DMS153 treated with DMSO at 0.1 percent for 48 hours (cell line): ENCODE results near the gene MEPCE.
A peak's percentile ranks its signal among the peaks of the same experiment; 100 is the strongest.

ENCODE experiments used
- DNase-seq: peaks from one replicate; lab custom pipeline; 2025; ENCODE audit not compliant: unreplicated experiment; lab: John Stamatoyannopoulos, UW

Gene MEPCE

DNA sequence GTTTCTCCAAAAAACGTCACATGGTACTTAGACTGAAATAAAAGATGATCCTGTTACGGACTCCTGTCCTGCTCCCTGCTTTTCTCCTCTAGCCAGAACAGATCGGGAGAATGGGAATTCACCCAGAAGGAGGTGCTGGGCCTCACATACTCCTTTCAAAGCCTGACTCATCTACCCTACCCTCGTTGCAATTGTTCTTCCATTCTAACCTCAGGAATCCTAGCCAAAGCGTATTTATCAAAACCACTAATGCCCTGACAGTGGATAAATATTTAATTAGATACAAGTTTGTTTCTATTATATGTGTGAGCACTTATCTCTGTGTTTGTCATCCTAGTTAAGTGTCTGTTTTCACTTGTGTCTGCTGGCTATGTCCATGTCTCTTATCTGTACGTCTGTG lies 22.9 kb upstream of the MEPCE start:
- DNase-seq = no peak

DNA sequence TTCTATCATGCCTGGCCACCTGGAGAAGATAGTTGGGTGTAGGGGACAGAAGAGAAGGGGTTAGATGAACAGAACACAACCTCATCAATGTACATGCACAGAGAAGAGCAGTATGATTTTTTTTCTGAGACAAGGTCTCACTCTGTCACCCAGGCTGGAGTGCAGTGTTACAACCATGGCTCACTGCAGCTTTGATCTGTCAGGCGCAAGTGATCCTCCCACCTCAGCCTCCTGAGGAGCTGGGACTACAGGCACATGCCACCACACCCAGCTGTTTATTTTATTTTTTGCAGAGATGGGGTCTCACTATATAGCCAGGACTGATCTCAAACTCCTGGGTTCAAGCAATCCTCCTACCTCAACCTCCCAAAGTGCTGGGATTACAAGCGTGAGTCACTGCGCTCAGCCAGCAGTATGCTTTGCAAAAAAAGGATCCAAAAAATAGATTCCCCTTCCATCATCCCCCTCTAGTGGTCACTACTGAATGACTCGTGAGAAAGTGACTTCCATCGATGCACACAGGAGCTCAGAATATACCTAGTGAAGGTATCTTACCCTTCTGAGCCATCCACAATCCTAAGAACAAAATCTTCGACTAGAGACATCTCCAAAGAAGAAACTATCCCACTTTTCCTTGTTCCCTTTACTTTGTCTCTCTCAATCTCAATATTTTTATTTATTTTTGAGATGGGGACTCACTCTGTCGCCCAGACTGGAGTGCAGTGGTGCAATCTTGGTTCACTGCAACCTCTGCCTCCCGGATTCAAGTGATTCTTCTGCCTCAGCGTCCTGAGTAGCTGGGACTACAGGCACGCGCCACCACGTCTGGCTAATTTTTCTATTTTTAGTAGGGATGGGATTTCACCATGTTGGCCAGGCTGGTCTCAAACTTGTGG lies 22.1 kb upstream of the MEPCE start:
- peak; percentile 3 for DNase-seq

DNA sequence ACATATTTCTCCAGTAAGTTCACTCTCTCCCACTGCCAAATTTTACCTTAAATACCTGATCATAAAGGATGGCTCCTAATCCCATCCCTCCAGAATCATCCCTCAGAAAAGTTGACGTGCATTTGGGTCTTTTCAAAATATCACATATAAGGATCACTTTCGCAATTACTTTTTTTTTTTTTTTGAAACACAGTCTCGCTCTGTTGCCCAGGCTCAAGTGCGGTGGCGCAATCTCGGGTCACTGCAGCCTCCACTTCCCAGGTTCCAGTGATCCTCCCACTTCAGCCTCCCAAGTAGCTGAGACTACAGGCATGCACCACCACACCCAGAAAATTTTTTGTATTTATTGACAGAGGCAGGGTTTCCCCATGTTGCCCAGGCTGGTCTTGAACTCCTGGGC lies 18.5 kb upstream of the MEPCE start:
- no peak for DNase-seq

DNA sequence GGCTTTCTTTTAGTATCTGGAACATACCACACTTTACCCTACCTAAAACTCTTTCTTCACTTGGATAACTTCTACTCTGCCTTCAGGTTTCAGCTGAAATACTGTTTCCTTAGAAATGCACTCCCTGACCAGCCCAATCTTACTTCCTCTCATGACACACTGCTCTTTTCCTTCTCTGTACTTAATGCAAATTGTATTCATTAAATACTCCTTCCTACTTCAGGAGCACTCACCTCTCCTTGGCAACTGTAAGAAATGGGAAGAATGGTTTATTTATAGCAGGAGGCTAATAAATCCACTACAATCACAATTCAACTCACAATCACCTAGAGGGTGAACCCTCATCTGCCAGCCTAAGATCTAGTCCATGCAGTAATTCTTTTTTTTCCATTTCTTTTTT lies 16.3 kb upstream of the MEPCE start:
- DNase-seq = no peak

DNA sequence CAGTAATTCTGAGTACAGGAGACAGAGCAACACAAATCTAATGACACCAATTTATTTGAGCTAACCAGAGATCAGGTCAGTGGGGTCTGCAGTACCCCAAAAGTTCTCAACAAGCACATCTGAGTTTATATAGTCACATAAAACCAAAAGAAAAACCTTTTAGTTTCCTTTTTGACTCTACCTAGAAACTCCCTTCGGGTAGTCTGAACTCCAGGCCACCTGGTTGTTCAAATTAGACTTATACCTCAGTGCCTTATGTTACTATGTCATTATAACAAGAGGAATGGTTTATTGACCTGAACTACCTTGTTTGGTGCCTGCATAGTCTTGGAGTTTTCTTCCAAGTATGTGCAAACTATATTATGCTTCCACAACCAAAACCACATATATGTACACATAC lies 15.7 kb upstream of the MEPCE start:
- no peak for DNase-seq

DNA sequence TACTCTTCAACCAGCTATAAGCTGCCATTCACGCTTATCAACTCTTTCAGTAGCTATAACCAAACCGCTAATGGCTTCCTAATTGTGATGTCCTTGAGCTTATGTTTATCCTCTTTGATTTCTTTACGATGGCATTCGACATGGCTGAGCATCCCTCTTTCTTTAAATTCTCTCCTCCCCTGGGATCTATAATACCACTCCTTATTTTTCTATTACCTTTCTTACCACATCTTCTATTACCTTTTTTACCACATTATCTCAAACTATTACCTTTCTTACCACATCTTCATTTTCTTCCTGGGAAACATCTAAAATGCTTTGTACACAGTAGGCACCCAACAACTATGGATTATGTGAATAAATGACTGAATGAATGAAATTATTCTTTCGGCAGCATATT lies 14.2 kb upstream of the MEPCE start:
- no peak for DNase-seq

DNA sequence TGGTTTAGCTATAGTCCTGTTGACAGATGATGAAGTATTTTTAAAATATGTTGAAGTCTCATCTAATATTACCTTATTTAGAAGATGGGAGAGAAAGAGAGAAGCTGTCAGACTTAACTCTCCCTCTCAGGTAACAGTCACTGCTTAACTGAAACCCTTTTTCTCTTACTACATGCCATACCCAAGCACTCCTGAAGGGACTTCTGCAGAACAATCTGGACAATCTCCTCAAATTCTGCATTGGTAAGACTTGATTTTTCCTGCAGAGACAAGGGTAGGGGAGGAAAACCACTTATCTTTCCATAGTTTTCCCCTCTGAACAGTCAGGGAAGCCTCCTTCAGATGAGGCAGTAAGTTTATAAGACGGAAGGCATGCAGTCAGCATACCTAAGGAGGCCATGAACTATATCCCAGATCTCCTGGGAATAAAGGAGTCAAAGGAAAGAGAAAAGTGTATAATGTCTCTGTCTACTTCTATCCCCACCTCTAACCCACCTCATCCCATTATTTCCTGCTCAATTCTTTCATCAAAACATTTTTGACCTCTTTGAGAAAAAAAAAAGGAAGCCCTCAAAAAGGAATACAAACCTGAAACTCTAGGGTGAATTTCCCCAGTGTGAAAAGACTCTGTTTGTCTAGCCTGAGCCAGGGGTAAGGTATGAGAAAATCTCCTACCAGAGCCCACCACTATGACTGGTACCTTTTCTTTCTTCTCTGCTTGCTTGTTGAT lies 10.5 kb upstream of the MEPCE start:
- DNase-seq = no peak

DNA sequence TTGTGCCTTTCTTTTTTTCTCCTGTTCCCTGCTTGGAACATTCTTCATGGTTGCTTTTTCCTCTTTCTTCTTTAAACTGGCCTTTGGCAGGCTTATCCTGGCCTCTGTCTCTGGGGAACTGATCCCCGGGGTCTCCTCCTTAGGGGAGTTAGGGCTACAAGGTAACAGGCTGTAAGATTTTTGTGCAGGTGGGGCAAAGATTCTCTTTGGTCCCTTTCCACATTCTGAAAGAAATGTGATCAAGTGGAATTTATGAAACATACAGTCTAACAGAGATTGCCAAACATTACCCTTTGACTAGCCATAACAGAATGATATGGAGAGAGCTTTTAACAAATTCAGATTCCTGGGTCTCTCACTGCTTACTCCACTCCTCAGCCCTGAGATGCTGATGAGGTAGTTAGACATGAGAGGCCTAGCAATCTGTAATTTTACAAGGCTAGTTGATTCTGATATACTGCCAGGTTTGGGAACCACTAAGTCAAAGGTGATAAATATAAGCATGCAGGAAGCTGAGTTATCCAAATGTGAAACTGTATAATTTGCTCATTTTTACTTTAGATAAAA lies 9.9 kb upstream of the MEPCE start:
- no peak for DNase-seq

DNA sequence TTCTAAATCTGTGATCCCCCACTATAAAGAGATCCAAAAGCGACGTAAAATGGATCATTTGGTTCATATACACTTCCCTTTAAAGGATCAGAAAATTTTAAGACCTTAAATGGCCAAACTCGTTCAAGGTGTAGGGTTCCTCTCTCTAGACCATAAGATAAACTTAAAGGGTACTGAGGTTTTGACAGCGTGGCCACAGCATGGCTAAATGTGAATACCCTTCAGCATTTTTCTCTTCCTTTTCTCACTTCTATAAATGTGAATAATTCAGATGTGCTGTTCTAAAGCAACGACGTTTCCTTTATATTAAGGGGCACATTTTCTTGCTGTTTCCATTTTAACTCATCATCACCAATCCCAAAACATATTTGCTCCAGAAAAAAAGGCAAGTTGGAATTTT lies 6.3 kb upstream of the MEPCE start:
- no peak for DNase-seq

DNA sequence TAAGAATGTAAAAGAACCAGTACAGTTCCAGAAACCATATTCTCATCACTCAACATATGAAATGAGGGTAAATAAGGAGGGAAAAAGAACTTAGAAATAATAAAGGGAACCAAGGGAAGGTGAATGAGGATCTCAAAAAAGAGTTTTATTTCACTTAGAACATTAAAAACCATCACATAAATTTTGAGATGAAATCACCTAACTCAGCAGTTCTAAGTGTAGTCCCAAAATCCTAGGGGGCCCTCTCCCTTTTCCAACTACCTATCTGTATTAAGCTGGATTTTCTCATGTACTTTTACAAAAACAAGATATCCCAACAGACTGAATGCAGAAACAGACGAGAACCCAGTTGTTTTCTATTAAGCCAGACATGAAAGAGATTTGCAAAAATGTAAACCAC lies 4.3 kb upstream of the MEPCE start:
- no peak for DNase-seq

DNA sequence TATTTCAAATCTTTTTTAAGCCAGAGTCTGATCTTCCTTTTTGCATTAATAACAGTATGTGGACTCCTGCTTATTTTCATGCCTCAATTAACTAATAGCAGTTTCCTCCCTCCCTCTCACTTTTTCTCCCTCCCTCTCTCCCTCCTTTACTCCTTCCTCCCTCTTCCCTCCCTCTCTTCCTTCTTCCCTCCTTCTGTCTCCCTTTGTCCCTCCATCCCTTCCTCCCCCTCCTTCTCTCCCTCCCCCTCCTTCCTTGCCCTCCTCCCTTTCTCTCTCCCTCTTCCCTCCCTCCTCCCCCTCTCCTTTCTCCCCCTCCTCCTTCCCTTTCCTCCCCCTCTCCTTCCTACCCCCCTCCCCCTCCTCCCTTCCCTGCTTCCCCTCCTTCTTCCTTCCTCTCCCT lies 3.1 kb upstream of the MEPCE start:
- DNase-seq = no peak

DNA sequence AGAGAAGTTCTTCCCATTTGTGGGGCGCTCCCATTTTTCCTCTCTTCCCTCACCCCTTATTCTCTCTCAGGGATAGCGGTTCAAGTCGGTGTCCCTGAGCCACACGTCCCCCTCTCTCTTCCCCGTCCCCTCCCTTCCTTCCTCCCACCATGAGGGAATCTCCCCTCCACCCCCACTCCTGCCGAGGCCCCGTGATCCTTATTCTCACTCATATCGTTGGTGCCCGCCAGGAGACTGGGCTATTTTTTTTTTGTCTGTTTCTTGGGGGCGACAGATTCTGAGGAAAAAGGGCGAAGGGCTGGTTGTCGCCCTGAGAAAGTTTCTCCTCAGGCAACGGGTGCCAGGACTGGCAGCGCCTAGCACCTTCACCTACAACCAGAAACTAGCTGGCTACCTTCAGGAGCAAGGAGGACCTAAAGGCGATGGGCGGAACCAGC lies 1.9 kb upstream of the MEPCE start:
- DNase-seq = no peak

DNA sequence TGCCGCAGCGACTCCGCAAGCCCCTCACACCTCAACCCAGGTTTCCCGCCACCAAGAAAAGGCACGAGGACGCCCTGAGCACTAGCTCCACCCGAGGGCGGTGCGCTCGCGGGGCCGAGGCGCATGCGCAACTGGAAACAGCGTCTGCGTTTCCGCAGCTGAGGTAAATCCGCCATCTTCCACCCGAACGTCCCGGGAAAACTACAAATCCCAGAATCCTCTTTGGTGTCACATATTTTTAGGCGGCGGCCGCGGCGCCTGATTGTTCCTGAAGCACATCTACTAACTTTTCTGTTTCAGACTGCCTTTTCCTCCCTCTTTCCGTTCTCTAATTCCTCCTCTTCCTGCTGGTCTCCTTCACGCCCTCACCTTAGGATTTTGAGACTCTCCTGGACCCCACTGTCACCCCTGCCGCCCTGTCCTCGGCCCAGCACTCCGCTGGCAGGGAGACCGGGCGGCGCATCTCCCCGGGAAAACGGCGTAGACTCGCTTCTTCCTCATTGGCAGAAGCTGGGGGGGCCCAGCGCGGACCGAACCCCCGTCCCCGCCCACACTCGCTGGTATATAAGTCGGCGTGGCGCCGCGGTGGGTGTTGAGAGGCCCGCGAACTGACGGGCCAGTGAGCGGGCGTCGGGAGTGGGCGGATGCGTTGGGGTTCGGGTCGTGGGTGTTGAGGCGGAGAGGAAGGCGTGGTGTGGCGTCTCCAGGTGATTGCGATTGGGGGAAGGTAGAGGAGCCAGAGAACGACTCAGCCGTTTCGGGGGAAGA lies 1.2 kb upstream of the MEPCE start, which contains the start of gene ZCWPW1:
Gene ZCWPW1, minus strand, starts transcription at position 505 of the 768 bp plus-strand sequence. CDS start 8,054 bp downstream, outside the sequence.
- DNase-seq = peak; percentile 94

DNA sequence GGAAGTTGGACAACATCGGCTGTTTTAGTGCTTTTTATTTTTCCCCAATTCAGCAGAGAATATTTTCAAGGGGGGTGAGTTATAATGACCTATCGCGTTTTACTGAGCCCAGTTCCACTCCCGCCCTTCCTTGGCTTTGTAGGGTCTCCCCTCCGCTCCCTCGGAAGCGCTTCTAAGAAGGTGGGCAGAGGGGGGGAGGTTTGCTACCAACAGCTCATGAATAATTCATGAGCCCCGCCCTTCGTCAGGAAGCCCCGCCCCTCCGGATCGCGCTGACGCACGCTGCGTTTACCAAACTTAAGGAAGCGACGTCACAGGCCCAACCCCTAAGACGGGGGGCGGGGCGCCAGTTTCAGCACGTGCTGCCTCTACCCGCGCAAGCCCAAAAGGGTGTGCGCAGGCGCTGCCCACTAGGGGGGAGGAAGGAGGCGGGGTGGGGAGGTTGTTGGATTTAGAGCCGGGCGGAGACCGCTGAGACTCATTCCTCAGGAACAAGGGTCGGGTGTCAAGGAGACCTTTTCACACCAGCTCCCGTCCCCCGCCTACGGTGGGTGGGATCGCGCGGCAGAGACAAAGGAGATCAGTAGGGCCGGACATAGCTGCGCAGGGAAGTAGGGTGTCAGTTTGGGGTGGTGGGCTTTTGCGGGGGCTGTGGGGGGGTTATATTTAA lies 529 bp upstream of the MEPCE start:
- DNase-seq = peak; percentile 92

DNA sequence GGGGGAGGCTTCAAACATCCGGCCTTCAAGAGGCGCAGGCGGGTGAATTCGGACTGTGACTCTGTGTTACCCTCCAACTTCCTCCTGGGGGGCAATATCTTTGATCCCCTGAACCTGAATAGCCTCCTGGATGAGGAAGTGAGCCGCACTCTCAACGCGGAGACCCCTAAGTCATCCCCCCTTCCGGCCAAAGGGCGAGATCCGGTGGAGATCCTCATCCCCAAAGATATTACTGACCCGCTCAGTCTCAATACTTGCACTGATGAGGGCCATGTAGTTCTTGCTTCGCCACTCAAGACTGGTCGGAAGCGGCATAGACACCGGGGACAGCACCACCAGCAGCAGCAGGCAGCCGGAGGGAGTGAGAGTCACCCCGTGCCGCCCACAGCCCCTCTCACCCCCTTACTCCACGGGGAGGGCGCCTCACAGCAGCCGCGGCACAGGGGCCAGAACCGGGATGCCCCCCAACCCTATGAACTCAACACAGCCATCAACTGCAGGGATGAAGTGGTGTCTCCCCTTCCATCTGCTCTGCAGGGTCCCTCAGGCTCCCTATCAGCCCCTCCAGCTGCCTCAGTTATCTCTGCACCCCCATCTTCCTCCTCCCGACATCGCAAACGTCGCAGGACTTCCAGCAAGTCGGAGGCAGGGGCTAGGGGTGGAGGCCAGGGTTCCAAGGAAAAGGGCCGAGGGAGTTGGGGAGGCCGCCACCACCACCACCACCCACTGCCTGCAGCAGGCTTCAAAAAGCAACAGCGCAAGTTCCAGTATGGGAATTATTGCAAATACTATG lies 1.1 kb downstream of the MEPCE start:
- DNase-seq = no peak

DNA sequence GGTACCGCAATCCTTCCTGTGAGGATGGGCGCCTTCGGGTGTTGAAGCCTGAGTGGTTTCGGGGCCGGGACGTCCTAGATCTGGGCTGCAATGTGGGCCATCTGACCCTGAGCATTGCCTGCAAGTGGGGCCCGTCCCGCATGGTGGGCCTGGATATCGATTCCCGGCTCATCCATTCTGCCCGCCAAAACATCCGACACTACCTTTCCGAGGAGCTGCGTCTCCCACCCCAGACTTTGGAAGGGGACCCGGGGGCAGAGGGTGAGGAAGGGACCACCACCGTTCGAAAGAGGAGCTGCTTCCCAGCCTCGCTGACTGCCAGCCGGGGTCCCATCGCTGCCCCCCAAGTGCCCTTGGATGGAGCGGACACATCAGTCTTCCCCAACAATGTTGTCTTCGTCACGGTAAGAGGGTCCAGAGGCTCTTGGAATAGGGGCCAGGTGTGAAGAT lies 1.7 kb downstream of the MEPCE start:
- DNase-seq = no peak

DNA sequence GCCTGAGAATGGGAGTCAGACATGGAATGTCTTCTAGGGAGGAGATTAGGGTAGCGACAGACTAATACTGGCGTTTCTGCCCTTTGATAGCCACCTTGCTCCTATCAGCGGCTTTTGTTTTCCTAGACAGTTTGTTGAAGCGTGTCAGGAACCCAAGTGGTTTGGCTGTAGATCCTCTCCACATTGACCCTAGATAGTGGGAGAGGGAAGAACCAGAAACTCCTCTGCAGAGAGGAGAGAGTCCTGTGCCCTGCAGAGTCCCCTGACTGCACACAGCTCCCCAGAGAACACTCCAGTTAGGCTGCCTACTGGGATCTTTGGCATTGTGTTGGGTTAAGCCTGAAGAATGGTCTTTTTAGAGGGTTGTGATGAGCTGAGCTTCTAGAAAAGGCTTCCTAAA lies 2.4 kb downstream of the MEPCE start:
- DNase-seq = no peak

DNA sequence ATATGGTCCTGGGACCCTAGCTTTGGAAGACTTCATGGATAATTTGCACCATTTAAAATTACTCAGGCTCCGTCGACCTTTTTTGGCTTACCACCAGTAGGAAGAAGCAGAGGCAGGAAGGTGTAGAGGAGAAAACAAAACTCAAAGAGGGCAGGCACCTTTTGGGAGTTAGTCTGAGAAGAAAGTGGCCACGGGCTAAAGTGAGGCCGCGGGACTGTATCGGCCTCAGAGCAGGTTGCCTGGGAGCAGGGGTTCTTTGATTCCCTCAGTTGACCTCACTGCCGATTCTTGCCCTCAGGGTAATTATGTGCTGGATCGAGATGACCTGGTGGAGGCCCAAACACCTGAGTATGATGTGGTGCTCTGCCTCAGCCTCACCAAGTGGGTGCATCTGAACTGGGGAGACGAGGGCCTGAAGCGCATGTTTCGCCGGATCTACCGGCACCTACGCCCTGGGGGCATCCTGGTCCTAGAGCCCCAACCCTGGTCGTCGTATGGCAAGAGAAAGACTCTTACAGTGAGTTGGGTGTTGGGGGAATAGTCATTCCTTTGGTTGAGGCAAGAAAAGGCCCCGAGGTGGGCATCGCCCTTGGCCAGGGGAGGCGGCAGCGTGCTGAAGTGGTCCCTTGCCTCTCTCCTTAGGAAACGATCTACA lies 3.1 kb downstream of the MEPCE start:
- DNase-seq = no peak

DNA sequence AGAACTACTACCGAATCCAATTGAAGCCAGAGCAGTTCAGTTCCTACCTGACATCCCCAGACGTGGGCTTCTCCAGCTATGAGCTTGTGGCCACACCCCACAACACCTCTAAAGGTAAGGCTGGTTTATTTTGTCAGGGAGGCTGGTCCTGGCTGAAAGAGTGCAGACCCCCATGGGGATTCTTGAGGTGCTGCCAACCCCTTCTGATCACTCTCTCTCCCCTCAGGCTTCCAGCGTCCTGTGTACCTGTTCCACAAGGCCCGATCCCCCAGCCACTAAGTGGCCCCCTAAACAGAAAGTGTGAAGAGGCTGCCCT lies 3.6 kb downstream of the MEPCE start:
- DNase-seq = no peak
